Measurements from ENCODE around the gene IFTAP.

IFTAP gene

GRCh38 chr11:36688132-36688531 lies 93.8 kb downstream of the IFTAP start:
- Histone ChIP-seq H3K9ac (ENCODE audit: low read length) (no peak overlapping the region), H3K36me3 (replicated peaks; ENCODE audit: low read depth, low read length) (no peaks in the 10 kb centered on the region), H3K27me3 (ENCODE audit: low read depth, low read length) (peaks cover 22% of the 10 kb centered on the region; the same call in 1 of the 2 replicates), H3K4me2 (ENCODE audit: low read length) (no peak overlapping the region), H3K79me2 (ENCODE audit: low read length) (no peaks in the 10 kb centered on the region), H3K4me1 (ENCODE audit: low read length) (no peaks in the 10 kb centered on the region), H2AFZ (ENCODE audit: low read depth, low read length) (no peak overlapping the region), H3K4me3 (ENCODE audit: low read length) (no peak overlapping the region), H4K20me1 (ENCODE audit: insufficient read depth, low read length) (no peaks in the 10 kb centered on the region), H3K27ac (ENCODE audit: low read length) (no peak overlapping the region), H3K9me3 (ENCODE audit: insufficient read depth, low read length) (no peaks in the 10 kb centered on the region)
- TF ChIP-seq, protein P1, sequence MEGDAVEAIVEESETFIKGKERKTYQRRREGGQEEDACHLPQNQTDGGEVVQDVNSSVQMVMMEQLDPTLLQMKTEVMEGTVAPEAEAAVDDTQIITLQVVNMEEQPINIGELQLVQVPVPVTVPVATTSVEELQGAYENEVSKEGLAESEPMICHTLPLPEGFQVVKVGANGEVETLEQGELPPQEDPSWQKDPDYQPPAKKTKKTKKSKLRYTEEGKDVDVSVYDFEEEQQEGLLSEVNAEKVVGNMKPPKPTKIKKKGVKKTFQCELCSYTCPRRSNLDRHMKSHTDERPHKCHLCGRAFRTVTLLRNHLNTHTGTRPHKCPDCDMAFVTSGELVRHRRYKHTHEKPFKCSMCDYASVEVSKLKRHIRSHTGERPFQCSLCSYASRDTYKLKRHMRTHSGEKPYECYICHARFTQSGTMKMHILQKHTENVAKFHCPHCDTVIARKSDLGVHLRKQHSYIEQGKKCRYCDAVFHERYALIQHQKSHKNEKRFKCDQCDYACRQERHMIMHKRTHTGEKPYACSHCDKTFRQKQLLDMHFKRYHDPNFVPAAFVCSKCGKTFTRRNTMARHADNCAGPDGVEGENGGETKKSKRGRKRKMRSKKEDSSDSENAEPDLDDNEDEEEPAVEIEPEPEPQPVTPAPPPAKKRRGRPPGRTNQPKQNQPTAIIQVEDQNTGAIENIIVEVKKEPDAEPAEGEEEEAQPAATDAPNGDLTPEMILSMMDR (IDR thresholded peaks at IDR 0.05; ENCODE audit: low read depth, low read length) = no peak
- no peak for TF ChIP-seq EZH2phosphoT487 (IDR thresholded peaks at IDR 0.05; ENCODE audit: low read depth)

GRCh38 chr11:36688571-36689291 lies 94.4 kb downstream of the IFTAP start:
- Histone ChIP-seq H3K36me3 (replicated peaks; ENCODE audit: low read depth, low read length) (no peaks in the 10 kb centered on the region), H2AFZ (ENCODE audit: low read depth, low read length) (no peak overlapping the region), H3K79me2 (ENCODE audit: low read length) (no peaks in the 10 kb centered on the region), H3K9ac (ENCODE audit: low read length) (no peak overlapping the region), H3K27ac (ENCODE audit: low read length) (no peak overlapping the region), H3K4me3 (ENCODE audit: low read length) (no peak overlapping the region), H3K9me3 (ENCODE audit: insufficient read depth, low read length) (no peaks in the 10 kb centered on the region), H3K4me2 (ENCODE audit: low read length) (no peak overlapping the region), H3K4me1 (ENCODE audit: low read length) (no peaks in the 10 kb centered on the region), H4K20me1 (ENCODE audit: insufficient read depth, low read length) (no peaks in the 10 kb centered on the region), H3K27me3 (ENCODE audit: low read depth, low read length) (peaks cover 26% of the 10 kb centered on the region)
- TF ChIP-seq, protein P1 (IDR thresholded peaks at IDR 0.05; ENCODE audit: low read depth, low read length) = no peak
- TF ChIP-seq EZH2phosphoT487 (IDR thresholded peaks at IDR 0.05; ENCODE audit: low read depth) = no peak

GRCh38 chr11:36689442-36689841 lies 95.1 kb downstream of the IFTAP start:
- H3K4me1 ChIP-seq (ENCODE audit: low read length) = no peaks in the 10 kb centered on the region
- TF ChIP-seq, protein P1 (IDR thresholded peaks at IDR 0.05; ENCODE audit: low read depth, low read length) = no peak
- no peak for TF ChIP-seq EZH2phosphoT487 (IDR thresholded peaks at IDR 0.05; ENCODE audit: low read depth)
- H3K36me3 ChIP-seq (replicated peaks; ENCODE audit: low read depth, low read length) = no peaks in the 10 kb centered on the region
- H3K9ac ChIP-seq (ENCODE audit: low read length) = no peak overlapping the region
- H3K27ac ChIP-seq (ENCODE audit: low read length) = no peak overlapping the region
- no peak overlapping the region for H3K4me3 ChIP-seq (ENCODE audit: low read length)
- no peaks in the 10 kb centered on the region for H3K79me2 ChIP-seq (ENCODE audit: low read length)
- no peak overlapping the region for H2AFZ ChIP-seq (ENCODE audit: low read depth, low read length)
- no peak overlapping the region for H3K4me2 ChIP-seq (ENCODE audit: low read length)
- no peaks in the 10 kb centered on the region for H4K20me1 ChIP-seq (ENCODE audit: insufficient read depth, low read length)
- peaks cover 26% of the 10 kb centered on the region for H3K27me3 ChIP-seq (ENCODE audit: low read depth, low read length)
- no peaks in the 10 kb centered on the region for H3K9me3 ChIP-seq (ENCODE audit: insufficient read depth, low read length)

DNA sequence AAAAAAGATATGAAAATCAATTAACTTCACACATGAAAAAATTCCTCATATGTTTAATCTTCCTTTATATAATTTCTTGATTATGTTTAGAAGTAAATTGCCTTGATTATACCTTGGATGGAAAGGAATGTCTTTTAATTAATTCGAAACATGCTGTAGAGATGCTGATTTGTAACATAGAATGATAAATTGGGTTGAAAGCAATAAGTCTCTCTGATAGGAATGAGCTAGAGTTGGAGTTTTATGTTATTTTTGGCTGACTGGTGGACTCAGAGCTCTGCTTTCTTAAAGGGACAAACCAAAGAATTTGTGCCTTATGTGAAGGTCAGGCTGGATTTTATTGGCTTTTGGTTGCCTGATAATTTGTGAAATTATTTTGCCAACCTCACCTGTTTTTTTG lies 98.4 kb downstream of the IFTAP start:
- H3K4me2 ChIP-seq (ENCODE audit: low read length) = no peak overlapping the region
- no peak overlapping the region for H3K9ac ChIP-seq (ENCODE audit: low read length)
- H3K36me3 ChIP-seq (replicated peaks; ENCODE audit: low read depth, low read length) = no peaks in the 10 kb centered on the region
- H3K4me3 ChIP-seq (ENCODE audit: low read length) = no peak overlapping the region
- no peak for TF ChIP-seq EZH2phosphoT487 (IDR thresholded peaks at IDR 0.05; ENCODE audit: low read depth)
- TF ChIP-seq, protein P1 (IDR thresholded peaks at IDR 0.05; ENCODE audit: low read depth, low read length) = no peak
- H2AFZ ChIP-seq (ENCODE audit: low read depth, low read length) = no peak overlapping the region
- H3K27me3 ChIP-seq (ENCODE audit: low read depth, low read length) = peaks cover 31% of the 10 kb centered on the region
- H3K79me2 ChIP-seq (ENCODE audit: low read length) = no peaks in the 10 kb centered on the region
- no peak overlapping the region for H3K27ac ChIP-seq (ENCODE audit: low read length)
- no peaks in the 10 kb centered on the region for H4K20me1 ChIP-seq (ENCODE audit: insufficient read depth, low read length)
- H3K4me1 ChIP-seq (ENCODE audit: low read length) = no peaks in the 10 kb centered on the region
- no peaks in the 10 kb centered on the region for H3K9me3 ChIP-seq (ENCODE audit: insufficient read depth, low read length)

Measured in OCI-LY3 (cell line).